ENCODE data around the gene FH. TPM values are rescaled to one million over a fixed set of nuclear protein-coding genes. Genes with fewer than 3 reads are reported as not detected.

The FH gene
- 96.5 and 102 TPM in 2 replicates for total RNA-seq

- no peaks in the 10 kb centered on the region for H3K9me3 Mint-ChIP-seq
- H3K36me3 Mint-ChIP-seq (ENCODE audit: low read depth) = peaks cover 24% of the 10 kb centered on the region
- H3K27me3 Mint-ChIP-seq (ENCODE audit: low read depth) = peaks cover 26% of the 10 kb centered on the region
- peaks cover 21% of the 10 kb centered on the region for H3K4me1 Mint-ChIP-seq (ENCODE audit: low read depth)
- DNase-seq (ENCODE audit: low spot score) = peak; percentile 92
- intact Hi-C loops (cut with micrococcal nuclease) = loop anchor here (1.0 to 2.0 kb wide), 4 partner anchors 13 to 329 kb away; partner anchors contain the start of genes EXO1 and KMO
- peak within 1 kb of the TSS; percentile 79 for H3K27ac Mint-ChIP-seq
- peak within 1 kb of the TSS; percentile 90 for H3K4me3 Mint-ChIP-seq (ENCODE audit: low read depth)
Measured at GRCh38 chr1:241519308-241520079, at the start of gene FH. Gene FH (minus strand): TSS chr1:241519755. CDS start chr1:241519722, 33 bp downstream.

DNA sequence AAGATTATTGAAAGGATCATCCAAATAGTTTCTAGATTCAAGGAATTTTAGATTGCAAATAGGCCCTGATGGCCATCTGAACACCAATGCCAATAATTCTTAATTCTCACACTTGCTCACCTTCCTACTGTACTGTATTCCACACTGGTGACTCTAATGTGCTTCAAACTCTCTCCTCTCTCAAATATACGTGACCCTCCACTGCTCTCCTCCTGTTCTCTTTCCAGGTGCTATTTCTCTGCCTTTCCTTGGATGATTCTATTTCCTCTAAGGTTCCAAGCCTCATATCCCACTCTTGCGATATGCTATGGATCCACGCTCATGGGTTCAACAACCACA is 41.3 kb upstream of the FH start:
- Mint-ChIP-seq H3K4me1 (ENCODE audit: low read depth) (peaks cover 1% of the 10 kb centered on the region), H3K36me3 (ENCODE audit: low read depth) (no peaks in the 10 kb centered on the region), H3K4me3 (ENCODE audit: low read depth) (no peak overlapping the region), H3K9me3 (no peaks in the 10 kb centered on the region), H3K27ac (no peak overlapping the region), H3K27me3 (ENCODE audit: low read depth) (peaks cover 8% of the 10 kb centered on the region)
- intact Hi-C loops (cut with micrococcal nuclease) = no loop called here
- no peak for DNase-seq (ENCODE audit: low spot score)

GRCh38 chr1:241560146-241560848 is 40.7 kb upstream of the FH start:
- H3K36me3 Mint-ChIP-seq (ENCODE audit: low read depth) = no peaks in the 10 kb centered on the region
- H3K4me1 Mint-ChIP-seq (ENCODE audit: low read depth) = peaks cover 1% of the 10 kb centered on the region
- H3K4me3 Mint-ChIP-seq (ENCODE audit: low read depth) = no peak overlapping the region
- no peak overlapping the region for H3K27ac Mint-ChIP-seq
- no peaks in the 10 kb centered on the region for H3K9me3 Mint-ChIP-seq
- intact Hi-C loops (cut with micrococcal nuclease) = no loop called here
- no peak for DNase-seq (ENCODE audit: low spot score)
- peaks cover 11% of the 10 kb centered on the region for H3K27me3 Mint-ChIP-seq (ENCODE audit: low read depth)

- no peak for DNase-seq (ENCODE audit: low spot score)
- Mint-ChIP-seq H3K4me1 (ENCODE audit: low read depth) (peaks cover 4% of the 10 kb centered on the region), H3K36me3 (ENCODE audit: low read depth) (no peaks in the 10 kb centered on the region), H3K27me3 (ENCODE audit: low read depth) (peaks cover 11% of the 10 kb centered on the region), H3K9me3 (peaks cover 2% of the 10 kb centered on the region), H3K4me3 (ENCODE audit: low read depth) (no peak overlapping the region), H3K27ac (no peak overlapping the region)
- intact Hi-C loops (cut with micrococcal nuclease) = no loop called here
Measured at GRCh38 chr1:241557551-241558193, 38.1 kb upstream of the FH start.

GRCh38 chr1:241557031-241557430 is 37.5 kb upstream of the FH start:
- intact Hi-C loops (cut with micrococcal nuclease) = no loop called here
- no peak overlapping the region for H3K27ac Mint-ChIP-seq
- H3K36me3 Mint-ChIP-seq (ENCODE audit: low read depth) = no peaks in the 10 kb centered on the region
- no peak for DNase-seq (ENCODE audit: low spot score)
- peaks cover 11% of the 10 kb centered on the region for H3K27me3 Mint-ChIP-seq (ENCODE audit: low read depth)
- peaks cover 5% of the 10 kb centered on the region for H3K9me3 Mint-ChIP-seq
- H3K4me1 Mint-ChIP-seq (ENCODE audit: low read depth) = peaks cover 8% of the 10 kb centered on the region
- H3K4me3 Mint-ChIP-seq (ENCODE audit: low read depth) = no peak overlapping the region

GRCh38 chr1:241555526-241555925 is 36.0 kb upstream of the FH start:
- H3K36me3 Mint-ChIP-seq (ENCODE audit: low read depth) = no peaks in the 10 kb centered on the region
- intact Hi-C loops (cut with micrococcal nuclease) = no loop called here
- H3K27me3 Mint-ChIP-seq (ENCODE audit: low read depth) = peaks cover 8% of the 10 kb centered on the region
- H3K4me1 Mint-ChIP-seq (ENCODE audit: low read depth) = peaks cover 22% of the 10 kb centered on the region
- H3K27ac Mint-ChIP-seq = no peak overlapping the region
- no peak overlapping the region for H3K4me3 Mint-ChIP-seq (ENCODE audit: low read depth)
- H3K9me3 Mint-ChIP-seq = peaks cover 5% of the 10 kb centered on the region
- no peak for DNase-seq (ENCODE audit: low spot score)

DNA sequence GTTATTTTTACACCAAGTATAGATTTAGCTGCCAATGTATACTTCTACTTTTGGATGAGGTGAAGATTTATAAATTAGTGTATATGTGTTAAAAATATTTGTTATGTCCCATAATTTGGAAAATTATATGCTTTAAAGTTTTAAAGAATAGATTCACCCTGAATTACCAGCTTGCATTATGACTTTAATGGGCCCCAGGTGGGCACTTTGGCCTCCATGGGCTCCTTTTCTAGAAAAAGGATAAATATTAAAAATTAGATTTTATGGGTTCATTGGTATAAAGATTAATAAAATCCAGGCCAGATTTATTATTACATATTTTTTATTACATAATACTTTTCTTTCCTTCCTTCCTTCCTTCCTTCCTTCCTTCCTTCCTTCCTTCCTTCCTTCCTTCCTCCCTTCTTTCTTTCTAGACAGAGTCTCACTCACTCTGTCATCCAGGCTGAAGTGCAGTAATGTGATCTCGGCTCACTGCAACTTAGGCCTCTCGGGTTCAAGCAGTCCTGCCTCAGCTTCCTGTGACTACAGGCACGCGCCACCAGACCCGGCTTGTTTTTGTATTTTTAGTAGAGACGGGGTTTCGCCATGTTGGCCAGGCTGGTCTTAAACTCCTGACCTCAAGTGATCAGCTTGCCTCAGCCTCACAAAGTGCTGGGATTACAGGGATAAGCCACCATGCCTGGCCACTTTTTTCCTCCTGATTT is 34.5 kb upstream of the FH start:
- H3K9me3 Mint-ChIP-seq = peaks cover 5% of the 10 kb centered on the region
- no peak overlapping the region for H3K27ac Mint-ChIP-seq
- H3K4me3 Mint-ChIP-seq (ENCODE audit: low read depth) = no peak overlapping the region
- intact Hi-C loops (cut with micrococcal nuclease) = no loop called here
- no peak for DNase-seq (ENCODE audit: low spot score)
- no peaks in the 10 kb centered on the region for H3K36me3 Mint-ChIP-seq (ENCODE audit: low read depth)
- peaks cover 21% of the 10 kb centered on the region for H3K4me1 Mint-ChIP-seq (ENCODE audit: low read depth)
- H3K27me3 Mint-ChIP-seq (ENCODE audit: low read depth) = peaks cover 3% of the 10 kb centered on the region

- no peaks in the 10 kb centered on the region for H3K36me3 Mint-ChIP-seq (ENCODE audit: low read depth)
- peak overlapping the region; percentile 78 for H3K4me3 Mint-ChIP-seq (ENCODE audit: low read depth)
- peak overlapping the region; percentile 96 for H3K27ac Mint-ChIP-seq
- DNase-seq (ENCODE audit: low spot score) = peak; percentile 19
- H3K27me3 Mint-ChIP-seq (ENCODE audit: low read depth) = peaks cover 10% of the 10 kb centered on the region
- H3K9me3 Mint-ChIP-seq = peaks cover 5% of the 10 kb centered on the region
- intact Hi-C loops (cut with micrococcal nuclease) = loop anchor here (1.0 kb wide), 2 partner anchors 21 to 40 kb away; no protein-coding TSS in a partner anchor
- H3K4me1 Mint-ChIP-seq (ENCODE audit: low read depth) = peaks cover 21% of the 10 kb centered on the region
Measured at GRCh38 chr1:241551759-241552638, 32.4 kb upstream of the FH start.

GRCh38 chr1:241550318-241550717 is 30.8 kb upstream of the FH start:
- Mint-ChIP-seq H3K4me3 (ENCODE audit: low read depth) (no peak overlapping the region), H3K27ac (peak overlapping the region; percentile 96), H3K9me3 (peaks cover 5% of the 10 kb centered on the region), H3K4me1 (ENCODE audit: low read depth) (peaks cover 21% of the 10 kb centered on the region), H3K36me3 (ENCODE audit: low read depth) (no peaks in the 10 kb centered on the region), H3K27me3 (ENCODE audit: low read depth) (peaks cover 15% of the 10 kb centered on the region)
- intact Hi-C loops (cut with micrococcal nuclease) = no loop called here
- DNase-seq (ENCODE audit: low spot score) = no peak

GRCh38 chr1:241548008-241548407 is 28.5 kb upstream of the FH start:
- intact Hi-C loops (cut with micrococcal nuclease) = no loop called here
- no peaks in the 10 kb centered on the region for H3K36me3 Mint-ChIP-seq (ENCODE audit: low read depth)
- H3K27me3 Mint-ChIP-seq (ENCODE audit: low read depth) = peaks cover 15% of the 10 kb centered on the region
- peaks cover 5% of the 10 kb centered on the region for H3K9me3 Mint-ChIP-seq
- H3K4me3 Mint-ChIP-seq (ENCODE audit: low read depth) = no peak overlapping the region
- peaks cover 21% of the 10 kb centered on the region for H3K4me1 Mint-ChIP-seq (ENCODE audit: low read depth)
- DNase-seq (ENCODE audit: low spot score) = no peak
- no peak overlapping the region for H3K27ac Mint-ChIP-seq

DNA sequence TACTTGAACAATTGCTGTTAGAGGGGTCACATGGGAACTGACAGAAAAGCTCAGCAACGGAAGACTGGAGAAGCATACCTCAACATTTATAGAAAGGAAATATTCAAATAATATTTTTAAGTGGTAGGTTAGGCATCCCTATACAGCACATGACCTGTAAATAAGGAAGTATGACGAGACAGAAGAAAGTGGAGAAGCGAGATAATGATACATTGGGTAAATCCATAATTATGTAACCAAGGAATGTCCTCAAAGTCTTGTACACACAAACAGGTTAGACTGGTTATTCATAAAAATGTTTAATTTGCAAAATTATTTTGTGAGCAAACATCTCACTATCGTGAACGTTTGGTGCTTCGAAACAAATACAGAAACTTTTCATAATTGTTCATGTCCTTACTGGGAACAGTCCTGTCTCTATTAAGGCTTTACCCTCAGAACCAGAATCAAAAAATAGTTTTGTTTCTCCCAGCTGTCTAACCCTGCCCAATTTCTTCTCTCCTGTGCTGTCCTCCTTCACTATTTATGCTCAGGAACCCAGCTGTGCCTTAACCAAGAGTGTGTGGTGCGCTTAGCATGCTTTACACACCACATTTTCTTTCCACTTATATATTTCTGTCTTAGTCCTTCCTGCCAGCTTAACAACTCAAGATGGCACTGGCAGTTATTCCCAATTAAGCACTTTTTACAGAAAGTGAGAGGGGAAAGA is 22.8 kb upstream of the FH start:
- Mint-ChIP-seq H3K27ac (no peak overlapping the region), H3K27me3 (ENCODE audit: low read depth) (peaks cover 11% of the 10 kb centered on the region), H3K4me1 (ENCODE audit: low read depth) (no peaks in the 10 kb centered on the region), H3K9me3 (peaks cover 5% of the 10 kb centered on the region), H3K36me3 (ENCODE audit: low read depth) (no peaks in the 10 kb centered on the region), H3K4me3 (ENCODE audit: low read depth) (no peak overlapping the region)
- DNase-seq (ENCODE audit: low spot score) = no peak
- intact Hi-C loops (cut with micrococcal nuclease) = no loop called here
